Measurements from ENCODE around the gene ARPC1A. TPM values are rescaled to one million over a fixed set of nuclear protein-coding genes. Genes with fewer than 3 reads are reported as not detected.
"Not testable (repeated sequence)": the region's sequence is repeated elsewhere in the genome, so short reads cannot be mapped to it uniquely, and the experiment has no call there.

The ARPC1A gene
- total RNA-seq, 4 donors from 2014 or later, result 120 to 183 (median 147) TPM

DNA sequence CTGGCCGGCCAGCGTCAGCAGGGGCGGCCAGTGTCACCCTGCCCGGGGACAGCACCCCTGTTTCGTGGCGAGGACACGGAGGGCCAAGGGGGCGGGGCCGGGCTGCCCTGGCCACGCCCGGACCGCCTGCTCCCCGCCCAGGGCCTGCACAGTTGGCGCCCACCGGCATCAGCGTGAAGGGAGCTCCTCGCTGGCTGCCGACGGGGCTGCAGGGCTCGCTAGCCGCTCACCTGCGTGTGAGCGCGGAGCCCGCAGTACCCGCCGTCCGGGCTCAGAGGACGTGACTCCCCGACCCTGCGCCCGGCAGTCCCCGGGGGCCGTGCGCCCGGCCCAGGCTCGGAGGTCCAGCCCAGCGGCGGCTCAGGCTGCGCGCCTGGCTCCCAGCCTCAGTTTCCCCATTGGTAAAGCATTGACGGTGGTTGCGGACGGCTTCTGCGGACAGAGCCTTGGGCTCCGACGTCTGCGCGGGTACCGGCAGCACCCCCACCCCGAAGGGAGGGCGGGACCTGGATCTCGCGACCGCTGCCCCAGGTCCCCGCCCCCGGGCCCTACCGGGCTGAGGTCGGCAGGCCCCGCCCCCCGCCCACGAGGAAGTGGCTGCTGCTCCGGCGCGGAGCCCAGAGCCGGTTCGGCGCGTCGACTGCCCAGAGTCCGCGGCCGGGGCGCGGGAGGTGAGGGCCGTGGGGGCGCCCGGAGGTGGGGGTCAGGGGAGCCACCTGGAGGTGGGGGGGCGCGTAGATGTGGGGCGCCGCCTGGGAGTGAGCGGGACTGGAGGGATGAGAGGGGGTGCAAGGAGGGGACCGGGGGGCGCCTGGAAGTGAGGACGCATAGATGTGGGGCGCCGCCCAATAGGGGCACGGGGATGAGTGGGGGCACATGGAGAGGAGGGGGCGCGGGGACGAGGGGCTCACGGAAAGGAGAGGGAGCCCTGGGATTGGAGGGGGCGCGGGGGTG, 48.7 kb downstream of the ARPC1A start, which contains the start of gene ARPC1B:
Gene ARPC1B (plus strand): TSS at position 620 of the 954 bp plus-strand sequence. CDS start 10,985 bp downstream, outside the sequence.
- DNase-seq, result peak; percentile 89 to 93
- Histone ChIP-seq H3K27me3 (no peaks in the 10 kb centered on the region), H3K27ac (peak within 1 kb of the TSS; percentile 83 to 96 (median 94)), H3K4me1 (peaks cover 24 to 35% of the 10 kb centered on the region in 2 donors), H3K36me3 (peaks cover 3 to 5% of the 10 kb centered on the region in 2 donors), H3K9me3 (no peaks in the 10 kb centered on the region), H3K4me3 (replicated peaks in 1 of 3) (peak within 1 kb of the TSS; percentile 47 to 93 (median 51))
- TF ChIP-seq, protein P1, sequence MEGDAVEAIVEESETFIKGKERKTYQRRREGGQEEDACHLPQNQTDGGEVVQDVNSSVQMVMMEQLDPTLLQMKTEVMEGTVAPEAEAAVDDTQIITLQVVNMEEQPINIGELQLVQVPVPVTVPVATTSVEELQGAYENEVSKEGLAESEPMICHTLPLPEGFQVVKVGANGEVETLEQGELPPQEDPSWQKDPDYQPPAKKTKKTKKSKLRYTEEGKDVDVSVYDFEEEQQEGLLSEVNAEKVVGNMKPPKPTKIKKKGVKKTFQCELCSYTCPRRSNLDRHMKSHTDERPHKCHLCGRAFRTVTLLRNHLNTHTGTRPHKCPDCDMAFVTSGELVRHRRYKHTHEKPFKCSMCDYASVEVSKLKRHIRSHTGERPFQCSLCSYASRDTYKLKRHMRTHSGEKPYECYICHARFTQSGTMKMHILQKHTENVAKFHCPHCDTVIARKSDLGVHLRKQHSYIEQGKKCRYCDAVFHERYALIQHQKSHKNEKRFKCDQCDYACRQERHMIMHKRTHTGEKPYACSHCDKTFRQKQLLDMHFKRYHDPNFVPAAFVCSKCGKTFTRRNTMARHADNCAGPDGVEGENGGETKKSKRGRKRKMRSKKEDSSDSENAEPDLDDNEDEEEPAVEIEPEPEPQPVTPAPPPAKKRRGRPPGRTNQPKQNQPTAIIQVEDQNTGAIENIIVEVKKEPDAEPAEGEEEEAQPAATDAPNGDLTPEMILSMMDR (IDR thresholded peaks at IDR 0.05), result no peak
- TF ChIP-seq POLR2A (IDR thresholded peaks at IDR 0.05), result peak in 1 of 2 donors; percentile 70
- 2% methylated on average over 19 of the region's 95 CpGs; no CpG with 5 or more reads in 1 of the 2 donors for WGBS, 2 donors
- intact Hi-C loops (cut with DNase I), result loop anchor here (5.0 kb wide), 1 partner anchor 38 kb away; no protein-coding TSS in a partner anchor

DNA sequence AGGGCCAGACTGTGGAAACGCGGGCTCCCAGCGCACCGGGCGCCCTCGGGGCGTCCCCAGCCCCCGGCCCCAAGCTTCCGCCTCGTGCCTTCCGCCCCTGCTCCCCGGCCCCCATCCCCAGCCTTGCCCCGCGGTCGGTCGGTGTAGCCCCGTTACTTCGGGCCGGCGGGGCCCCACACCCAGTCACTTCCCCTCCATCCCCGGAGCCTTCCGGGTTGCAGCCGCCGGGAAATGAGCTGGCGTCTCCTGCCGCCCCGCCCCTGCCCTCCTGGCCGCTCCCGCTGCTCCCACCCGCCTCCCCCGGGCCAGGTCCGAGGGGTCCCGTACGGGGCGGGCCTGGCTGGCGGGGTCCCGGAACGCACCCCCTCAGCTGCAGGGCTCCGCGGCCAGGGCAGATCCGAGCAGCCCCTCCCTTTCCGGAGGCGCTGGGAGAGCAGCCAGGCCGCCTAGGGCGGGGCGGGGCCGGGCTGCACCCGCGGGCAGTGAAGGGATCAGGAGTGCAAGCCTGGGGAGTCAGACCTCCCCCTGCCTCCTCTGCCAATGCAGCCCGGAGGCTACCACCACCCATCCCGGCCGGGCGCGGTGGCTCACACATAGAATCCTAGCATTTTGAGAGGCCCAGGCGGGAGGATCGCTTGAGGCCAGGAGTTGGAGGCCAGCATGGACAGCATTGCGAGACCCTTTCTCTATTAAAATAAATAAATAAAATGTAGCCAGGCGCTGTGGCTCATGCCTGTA, 49.5 kb downstream of the ARPC1A start:
- Histone ChIP-seq H3K27me3 (no peaks in the 10 kb centered on the region), H3K4me1 (peaks cover 24 to 42% of the 10 kb centered on the region in 2 donors), H3K36me3 (peaks cover 3 to 5% of the 10 kb centered on the region in 2 donors), H3K27ac (peak overlapping the region; percentile 83 to 96 (median 94)), H3K9me3 (no peaks in the 10 kb centered on the region), H3K4me3 (replicated peaks in 1 of 3) (peak overlapping the region; percentile 47 to 93 (median 51))
- TF ChIP-seq POLR2A (IDR thresholded peaks at IDR 0.05), result peak in 1 of 2 donors; percentile 70
- TF ChIP-seq, protein P1 (IDR thresholded peaks at IDR 0.05), result no peak
- intact Hi-C loops (cut with DNase I), result loop anchor here (5.0 kb wide), 1 partner anchor 37 kb away; no protein-coding TSS in a partner anchor
- 25 to 27% methylated on average over 9 to 10 of the region's 58 CpGs for WGBS, 2 donors
- DNase-seq, result peak; percentile 81 to 85

DNA sequence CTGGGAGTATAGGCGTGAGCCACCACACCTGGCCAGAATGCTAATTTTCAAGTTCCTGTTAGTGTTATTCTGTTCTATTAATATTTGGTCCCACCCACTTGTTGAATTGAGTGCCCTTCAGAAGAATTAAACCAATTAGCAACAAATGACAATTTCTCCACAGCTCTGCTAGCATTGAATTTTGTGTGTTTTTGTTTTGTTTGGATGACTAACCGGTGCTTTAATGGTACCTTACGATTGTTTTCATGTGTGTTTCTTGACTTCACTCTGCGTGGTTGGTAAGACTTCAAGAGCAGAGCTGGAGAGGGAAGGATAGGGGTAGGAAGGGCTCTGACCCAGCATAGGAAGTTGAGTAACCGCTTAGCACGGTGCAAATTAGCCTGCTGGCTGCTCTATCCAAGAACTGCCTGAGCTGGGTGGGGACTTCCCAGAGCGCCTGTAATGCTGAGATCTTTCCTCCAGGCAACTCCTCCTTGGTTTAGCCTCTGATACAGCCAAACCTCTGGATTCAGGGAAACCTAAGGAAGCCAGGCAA, 53.4 kb downstream of the ARPC1A start:
- WGBS, 2 donors, result 33 to 37% methylated on average over 7 of the region's 7 CpGs
- Histone ChIP-seq H3K4me1 (peaks cover 5 to 35% of the 10 kb centered on the region in 2 donors), H3K36me3 (peaks cover 3 to 5% of the 10 kb centered on the region in 2 donors), H3K9me3 (no peaks in the 10 kb centered on the region), H3K4me3 (replicated peaks in 1 of 3) (no peak overlapping the region), H3K27ac (peak overlapping the region; percentile 19 to 74 (median 25)), H3K27me3 (no peaks in the 10 kb centered on the region)
- no peak for TF ChIP-seq POLR2A (IDR thresholded peaks at IDR 0.05)
- TF ChIP-seq, protein P1 (IDR thresholded peaks at IDR 0.05), result no peak
- intact Hi-C loops (cut with DNase I), result loop anchor here (5.0 kb wide), 1 partner anchor 33 kb away; no protein-coding TSS in a partner anchor
- peak; percentile 19 to 43 for DNase-seq

DNA sequence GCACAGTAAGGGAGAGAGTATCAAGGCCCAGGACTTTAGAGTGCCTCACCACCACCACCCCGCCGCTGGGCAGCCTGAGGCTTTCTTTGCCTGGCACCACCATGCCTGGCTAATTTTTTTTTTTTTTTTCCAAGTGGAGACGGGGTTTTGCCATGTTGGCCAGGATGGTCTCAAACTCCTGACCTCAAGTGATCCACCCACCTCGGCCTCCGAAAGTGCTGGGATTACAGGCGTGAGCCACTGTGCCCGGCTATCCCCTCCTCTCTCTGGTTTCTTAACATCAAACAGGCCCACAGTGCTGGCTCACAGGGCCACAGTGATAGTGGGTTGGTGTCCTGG, 54.0 kb downstream of the ARPC1A start:
- DNase-seq; H3K27me3 ChIP-seq; H3K9me3 ChIP-seq; H3K36me3 ChIP-seq; H3K4me3 ChIP-seq (replicated peaks in 1 of 3): not testable (repeated sequence)
- Histone ChIP-seq H3K4me1 (peaks cover 3 to 35% of the 10 kb centered on the region in 2 donors), H3K27ac (peak overlapping the region; percentile 19 to 74 (median 25))
- intact Hi-C loops (cut with DNase I), result loop anchor here (5.0 kb wide), 1 partner anchor 33 kb away; no protein-coding TSS in a partner anchor
- 73 to 81% methylated on average over 7 of the region's 7 CpGs for WGBS, 2 donors
